GM23338 (cell line): ENCODE data around the gene EXO1. TPM values are rescaled to one million over a fixed set of nuclear protein-coding genes. Genes with fewer than 3 reads are reported as not detected.

Experiments used
- ATAC-seq: fragments of 200-7000 bp; cut with Tn5 transposase; 3 replicates; pipeline ENCODE4 v1.9.1; 2020
- DNase-seq: peaks from one replicate; pipeline ENCODE4 v3.0.0-alpha.2; 2015; ENCODE audit warnings: low spot score
- H2AFZ ChIP-seq: fragments of 200-600 bp; sonication (generic); 2 replicates; pipeline ENCODE4 v1.8.0; 2016; ENCODE audit warnings: antibody characterized with exemption, mild to moderate bottlenecking, moderate library complexity
- H3F3A ChIP-seq: fragments of 200-600 bp; sonication (generic); replicated peaks from 2 replicates; pipeline ENCODE4 v1.8.0; 2017; ENCODE audit warnings: antibody characterized with exemption, mixed run types, low read depth
- H3K27ac ChIP-seq: fragments of 200-600 bp; sonication (generic); 2 replicates; pipeline ENCODE4 v1.6.1; 2016; ENCODE audit warnings: low read depth
- H3K27me3 ChIP-seq: fragments of 200-600 bp; sonication (generic); 2 replicates; pipeline ENCODE4 v1.8.0; 2016; ENCODE audit warnings: mild to moderate bottlenecking, mixed run types, moderate library complexity; ENCODE audit not compliant: insufficient read depth
- H3K36me3 ChIP-seq: fragments of 200-600 bp; sonication (generic); 2 replicates; pipeline ENCODE4 v1.8.0; 2016; ENCODE audit warnings: mild to moderate bottlenecking; ENCODE audit not compliant: insufficient read depth
- H3K4me1 ChIP-seq: fragments of 200-600 bp; sonication (generic); 2 replicates; pipeline ENCODE4 v1.8.0; 2016; ENCODE audit warnings: mild to moderate bottlenecking, moderate library complexity; ENCODE audit not compliant: insufficient read depth
- H3K4me2 ChIP-seq: fragments of 200-600 bp; sonication (generic); 2 replicates; pipeline ENCODE4 v1.7.1; 2017; ENCODE audit warnings: mixed run types
- H3K4me3 ChIP-seq: fragments of 200-600 bp; sonication (generic); 2 replicates; pipeline ENCODE4 v1.6.1; 2016; ENCODE audit warnings: mixed run types
- H3K79me2 ChIP-seq: fragments of 200-600 bp; sonication (generic); replicated peaks from 2 replicates; pipeline ENCODE4 v1.8.0; 2017; ENCODE audit warnings: mild to moderate bottlenecking; ENCODE audit not compliant: insufficient read depth
- H3K9me2 ChIP-seq: fragments of 200-600 bp; sonication (generic); 2 replicates; pipeline ENCODE4 v1.8.0; 2017; ENCODE audit not compliant: insufficient read depth
- H4K20me1 ChIP-seq: fragments of 200-600 bp; sonication (generic); replicated peaks from 2 replicates; pipeline ENCODE4 v1.8.0; 2017; ENCODE audit warnings: mild to moderate bottlenecking; ENCODE audit not compliant: insufficient read depth
- H3K27ac Mint-ChIP-seq: 2 replicates; pipeline ENCODE4 v1.8.0; 2020; ENCODE audit warnings: inconsistent platforms, mild to moderate bottlenecking, moderate library complexity, mixed read lengths
- H3K27me3 Mint-ChIP-seq: 3 replicates; pipeline ENCODE4 v1.8.0; 2022; ENCODE audit warnings: low read depth, mild to moderate bottlenecking, moderate library complexity, mixed read lengths, inconsistent platforms; ENCODE audit not compliant: insufficient read depth, poor library complexity
- H3K36me3 Mint-ChIP-seq: 3 replicates; pipeline ENCODE4 v1.8.0; 2021; ENCODE audit warnings: low read depth, mild to moderate bottlenecking, inconsistent platforms, moderate library complexity, mixed read lengths
- H3K4me1 Mint-ChIP-seq: 3 replicates; pipeline ENCODE4 v1.8.0; 2020; ENCODE audit warnings: mild to moderate bottlenecking, inconsistent platforms, mixed read lengths
- H3K4me3 Mint-ChIP-seq: 3 replicates; pipeline ENCODE4 v1.8.0; 2021; ENCODE audit warnings: moderate library complexity, mild to moderate bottlenecking, inconsistent platforms, mixed read lengths
- H3K9me3 Mint-ChIP-seq: 3 replicates; pipeline ENCODE4 v1.8.0; 2020; ENCODE audit warnings: moderate library complexity, mild to moderate bottlenecking, inconsistent platforms, mixed read lengths
- CREB1 ChIP-seq: fragments of 250-450 bp; sonication (Bioruptor Pico); IDR thresholded peaks from 2 replicates; pipeline ENCODE4 v1.5.0; 2020; ENCODE audit warnings: low read depth, mild to moderate bottlenecking, moderate library complexity
- EZH2 ChIP-seq: fragments of 200-600 bp; sonication (generic); IDR thresholded peaks from one replicate; pipeline ENCODE4 v1.8.0; 2017; ENCODE audit warnings: antibody characterized with exemption, mild to moderate bottlenecking, low read depth; ENCODE audit not compliant: unreplicated experiment
- EZH2phosphoT487 ChIP-seq: fragments of 200-600 bp; sonication (generic); IDR thresholded peaks from one replicate; pipeline ENCODE4 v1.8.1; 2018; ENCODE audit warnings: antibody characterized with exemption; ENCODE audit not compliant: unreplicated experiment
- JUNB ChIP-seq: IDR thresholded peaks from one replicate; pipeline ENCODE4 v1.6.1; 2016; ENCODE audit warnings: antibody characterized with exemption; ENCODE audit not compliant: unreplicated experiment
- NANOG ChIP-seq: IDR thresholded peaks from 2 replicates; pipeline ENCODE4 v1.6.1; 2016; ENCODE audit warnings: antibody characterized with exemption, borderline replicate concordance
- POLR2AphosphoS5 ChIP-seq: IDR thresholded peaks from 2 replicates; pipeline ENCODE4 v1.6.1; 2016; ENCODE audit warnings: antibody characterized with exemption, low read depth
- STAT1 ChIP-seq: IDR thresholded peaks from one replicate; pipeline ENCODE4 v1.6.1; 2016; ENCODE audit warnings: antibody characterized with exemption; ENCODE audit not compliant: unreplicated experiment
- ZNF114 ChIP-seq: fragments of 250-450 bp; sonication (Bioruptor Pico); IDR thresholded peaks from 2 replicates; pipeline ENCODE4 v1.5.0; 2020; ENCODE audit warnings: mild to moderate bottlenecking, moderate library complexity
- ZNF331 ChIP-seq: fragments of 250-450 bp; sonication (Bioruptor Pico); IDR thresholded peaks from 2 replicates; pipeline ENCODE4 v1.5.0; 2020; ENCODE audit warnings: low read depth, mild to moderate bottlenecking, moderate library complexity
- polyA plus RNA-seq: library from polyadenylated mRNA; unstranded; fragments of >200 nt; fragmentation: Nextera tagmentation; extraction: Ambion mirVana; gene quantifications from 2 replicates; pipeline ENCODE4 v1.2.1, GENCODE V29; 2016
- total RNA-seq: library from RNA; depleted of rRNA; stranded (reverse); fragments of >200 nt; shearing (Covaris generic); gene quantifications from 2 replicates; pipeline ENCODE4 v1.2.3, GENCODE V29; 2014
- TF ChIP-seq, protein P1 (sequence below): fragments of 250-450 bp; sonication (Bioruptor Pico); IDR thresholded peaks from 2 replicates; pipeline ENCODE4 v1.5.0; 2020; ENCODE audit warnings: mild to moderate bottlenecking, moderate library complexity
- TF ChIP-seq, protein P2 (sequence below), 2 experiments: fragments of 200-600 bp in 1 of 2; sonication (generic) in 1 of 2; conservative IDR thresholded peaks; 2 replicates each; pipeline versions ENCODE4 v1.5.1 to v1.6.1; 2016 to 2017; ENCODE audit warnings: antibody characterized with exemption in 2 of 2, low read depth in 2 of 2, mild to moderate bottlenecking in 2 of 2, moderate library complexity in 1 of 2
- TF ChIP-seq, protein P3 (sequence below): IDR thresholded peaks from one replicate; pipeline ENCODE4 v1.6.1; 2018; ENCODE audit warnings: antibody characterized with exemption; ENCODE audit not compliant: unreplicated experiment
- TF ChIP-seq, protein P4 (sequence below): IDR thresholded peaks from 2 replicates; pipeline ENCODE4 v1.6.1; 2016; ENCODE audit warnings: antibody characterized with exemption

Gene EXO1
- total and polyA plus RNA-seq, 2 experiments from 2014 or later: 16.2 to 34.0 TPM

DNA sequence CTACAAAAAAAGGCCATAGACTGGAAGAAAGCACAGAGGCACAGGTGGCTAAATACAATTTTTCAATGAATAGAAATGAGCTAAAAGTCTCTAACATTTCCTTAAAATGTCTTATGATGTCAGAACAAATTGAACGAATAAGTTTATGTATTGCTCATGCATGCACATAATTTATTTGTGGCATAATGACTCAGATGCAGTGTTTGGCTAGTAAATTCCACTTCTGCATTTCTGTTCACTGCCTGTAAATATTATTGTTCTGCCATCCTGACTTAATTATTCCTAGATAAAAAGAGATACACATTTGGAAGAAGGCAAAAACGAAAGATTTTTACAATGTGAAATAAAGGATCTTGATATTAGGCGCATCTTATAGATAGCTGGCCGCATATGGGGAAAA lies 26.6 kb upstream of the EXO1 start:
- Histone ChIP-seq H3K4me1 (no peaks in the 10 kb centered on the region), H3K36me3 (no peaks in the 10 kb centered on the region), H3K79me2 (no peaks in the 10 kb centered on the region), H3F3A (no peaks in the 10 kb centered on the region), H3K4me2 (no peak overlapping the region), H4K20me1 (no peaks in the 10 kb centered on the region), H2AFZ (no peak overlapping the region), H3K27ac (no peak overlapping the region), H3K27me3 (no peaks in the 10 kb centered on the region), H3K9me2 (no peaks in the 10 kb centered on the region), H3K4me3 (no peak overlapping the region)
- no peak overlapping the region for H3K27ac Mint-ChIP-seq
- H3K9me3 Mint-ChIP-seq: no peaks in the 10 kb centered on the region
- peaks cover 3% of the 10 kb centered on the region for H3K27me3 Mint-ChIP-seq
- H3K4me1 Mint-ChIP-seq: no peaks in the 10 kb centered on the region
- no peak overlapping the region for H3K4me3 Mint-ChIP-seq
- no peaks in the 10 kb centered on the region for H3K36me3 Mint-ChIP-seq
- TF ChIP-seq JUNB (no peak), CREB1 (CRISPR knock-in tag) (no peak), NANOG (no peak), STAT1 (no peak), EZH2 (no peak), ZNF331 (no peak), EZH2phosphoT487 (no peak), POLR2AphosphoS5 (no peak), ZNF114 (CRISPR knock-in tag) (no peak)
- TF ChIP-seq, protein P1, sequence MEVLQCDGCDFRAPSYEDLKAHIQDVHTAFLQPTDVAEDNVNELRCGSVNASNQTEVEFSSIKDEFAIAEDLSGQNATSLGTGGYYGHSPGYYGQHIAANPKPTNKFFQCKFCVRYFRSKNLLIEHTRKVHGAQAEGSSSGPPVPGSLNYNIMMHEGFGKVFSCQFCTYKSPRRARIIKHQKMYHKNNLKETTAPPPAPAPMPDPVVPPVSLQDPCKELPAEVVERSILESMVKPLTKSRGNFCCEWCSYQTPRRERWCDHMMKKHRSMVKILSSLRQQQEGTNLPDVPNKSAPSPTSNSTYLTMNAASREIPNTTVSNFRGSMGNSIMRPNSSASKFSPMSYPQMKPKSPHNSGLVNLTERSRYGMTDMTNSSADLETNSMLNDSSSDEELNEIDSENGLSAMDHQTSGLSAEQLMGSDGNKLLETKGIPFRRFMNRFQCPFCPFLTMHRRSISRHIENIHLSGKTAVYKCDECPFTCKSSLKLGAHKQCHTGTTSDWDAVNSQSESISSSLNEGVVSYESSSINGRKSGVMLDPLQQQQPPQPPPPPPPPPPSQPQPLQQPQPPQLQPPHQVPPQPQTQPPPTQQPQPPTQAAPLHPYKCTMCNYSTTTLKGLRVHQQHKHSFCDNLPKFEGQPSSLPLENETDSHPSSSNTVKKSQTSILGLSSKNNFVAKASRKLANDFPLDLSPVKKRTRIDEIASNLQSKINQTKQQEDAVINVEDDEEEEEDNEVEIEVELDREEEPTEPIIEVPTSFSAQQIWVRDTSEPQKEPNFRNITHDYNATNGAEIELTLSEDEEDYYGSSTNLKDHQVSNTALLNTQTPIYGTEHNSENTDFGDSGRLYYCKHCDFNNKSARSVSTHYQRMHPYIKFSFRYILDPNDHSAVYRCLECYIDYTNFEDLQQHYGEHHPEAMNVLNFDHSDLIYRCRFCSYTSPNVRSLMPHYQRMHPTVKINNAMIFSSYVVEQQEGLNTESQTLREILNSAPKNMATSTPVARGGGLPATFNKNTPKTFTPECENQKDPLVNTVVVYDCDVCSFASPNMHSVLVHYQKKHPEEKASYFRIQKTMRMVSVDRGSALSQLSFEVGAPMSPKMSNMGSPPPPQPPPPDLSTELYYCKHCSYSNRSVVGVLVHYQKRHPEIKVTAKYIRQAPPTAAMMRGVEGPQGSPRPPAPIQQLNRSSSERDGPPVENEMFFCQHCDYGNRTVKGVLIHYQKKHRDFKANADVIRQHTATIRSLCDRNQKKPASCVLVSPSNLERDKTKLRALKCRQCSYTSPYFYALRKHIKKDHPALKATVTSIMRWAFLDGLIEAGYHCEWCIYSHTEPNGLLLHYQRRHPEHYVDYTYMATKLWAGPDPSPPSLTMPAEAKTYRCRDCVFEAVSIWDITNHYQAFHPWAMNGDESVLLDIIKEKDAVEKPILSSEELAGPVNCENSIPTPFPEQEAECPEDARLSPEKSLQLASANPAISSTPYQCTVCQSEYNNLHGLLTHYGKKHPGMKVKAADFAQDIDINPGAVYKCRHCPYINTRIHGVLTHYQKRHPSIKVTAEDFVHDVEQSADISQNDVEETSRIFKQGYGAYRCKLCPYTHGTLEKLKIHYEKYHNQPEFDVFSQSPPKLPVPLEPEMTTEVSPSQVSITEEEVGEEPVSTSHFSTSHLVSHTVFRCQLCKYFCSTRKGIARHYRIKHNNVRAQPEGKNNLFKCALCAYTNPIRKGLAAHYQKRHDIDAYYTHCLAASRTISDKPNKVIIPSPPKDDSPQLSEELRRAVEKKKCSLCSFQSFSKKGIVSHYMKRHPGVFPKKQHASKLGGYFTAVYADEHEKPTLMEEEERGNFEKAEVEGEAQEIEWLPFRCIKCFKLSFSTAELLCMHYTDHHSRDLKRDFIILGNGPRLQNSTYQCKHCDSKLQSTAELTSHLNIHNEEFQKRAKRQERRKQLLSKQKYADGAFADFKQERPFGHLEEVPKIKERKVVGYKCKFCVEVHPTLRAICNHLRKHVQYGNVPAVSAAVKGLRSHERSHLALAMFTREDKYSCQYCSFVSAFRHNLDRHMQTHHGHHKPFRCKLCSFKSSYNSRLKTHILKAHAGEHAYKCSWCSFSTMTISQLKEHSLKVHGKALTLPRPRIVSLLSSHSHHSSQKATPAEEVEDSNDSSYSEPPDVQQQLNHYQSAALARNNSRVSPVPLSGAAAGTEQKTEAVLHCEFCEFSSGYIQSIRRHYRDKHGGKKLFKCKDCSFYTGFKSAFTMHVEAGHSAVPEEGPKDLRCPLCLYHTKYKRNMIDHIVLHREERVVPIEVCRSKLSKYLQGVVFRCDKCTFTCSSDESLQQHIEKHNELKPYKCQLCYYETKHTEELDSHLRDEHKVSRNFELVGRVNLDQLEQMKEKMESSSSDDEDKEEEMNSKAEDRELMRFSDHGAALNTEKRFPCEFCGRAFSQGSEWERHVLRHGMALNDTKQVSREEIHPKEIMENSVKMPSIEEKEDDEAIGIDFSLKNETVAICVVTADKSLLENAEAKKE: no peak
- TF ChIP-seq, protein P2, sequence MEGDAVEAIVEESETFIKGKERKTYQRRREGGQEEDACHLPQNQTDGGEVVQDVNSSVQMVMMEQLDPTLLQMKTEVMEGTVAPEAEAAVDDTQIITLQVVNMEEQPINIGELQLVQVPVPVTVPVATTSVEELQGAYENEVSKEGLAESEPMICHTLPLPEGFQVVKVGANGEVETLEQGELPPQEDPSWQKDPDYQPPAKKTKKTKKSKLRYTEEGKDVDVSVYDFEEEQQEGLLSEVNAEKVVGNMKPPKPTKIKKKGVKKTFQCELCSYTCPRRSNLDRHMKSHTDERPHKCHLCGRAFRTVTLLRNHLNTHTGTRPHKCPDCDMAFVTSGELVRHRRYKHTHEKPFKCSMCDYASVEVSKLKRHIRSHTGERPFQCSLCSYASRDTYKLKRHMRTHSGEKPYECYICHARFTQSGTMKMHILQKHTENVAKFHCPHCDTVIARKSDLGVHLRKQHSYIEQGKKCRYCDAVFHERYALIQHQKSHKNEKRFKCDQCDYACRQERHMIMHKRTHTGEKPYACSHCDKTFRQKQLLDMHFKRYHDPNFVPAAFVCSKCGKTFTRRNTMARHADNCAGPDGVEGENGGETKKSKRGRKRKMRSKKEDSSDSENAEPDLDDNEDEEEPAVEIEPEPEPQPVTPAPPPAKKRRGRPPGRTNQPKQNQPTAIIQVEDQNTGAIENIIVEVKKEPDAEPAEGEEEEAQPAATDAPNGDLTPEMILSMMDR (conservative IDR thresholded peaks at IDR 0.05; ENCODE audit: low read depth in 2 of 2): no peak
- TF ChIP-seq, protein P3, sequence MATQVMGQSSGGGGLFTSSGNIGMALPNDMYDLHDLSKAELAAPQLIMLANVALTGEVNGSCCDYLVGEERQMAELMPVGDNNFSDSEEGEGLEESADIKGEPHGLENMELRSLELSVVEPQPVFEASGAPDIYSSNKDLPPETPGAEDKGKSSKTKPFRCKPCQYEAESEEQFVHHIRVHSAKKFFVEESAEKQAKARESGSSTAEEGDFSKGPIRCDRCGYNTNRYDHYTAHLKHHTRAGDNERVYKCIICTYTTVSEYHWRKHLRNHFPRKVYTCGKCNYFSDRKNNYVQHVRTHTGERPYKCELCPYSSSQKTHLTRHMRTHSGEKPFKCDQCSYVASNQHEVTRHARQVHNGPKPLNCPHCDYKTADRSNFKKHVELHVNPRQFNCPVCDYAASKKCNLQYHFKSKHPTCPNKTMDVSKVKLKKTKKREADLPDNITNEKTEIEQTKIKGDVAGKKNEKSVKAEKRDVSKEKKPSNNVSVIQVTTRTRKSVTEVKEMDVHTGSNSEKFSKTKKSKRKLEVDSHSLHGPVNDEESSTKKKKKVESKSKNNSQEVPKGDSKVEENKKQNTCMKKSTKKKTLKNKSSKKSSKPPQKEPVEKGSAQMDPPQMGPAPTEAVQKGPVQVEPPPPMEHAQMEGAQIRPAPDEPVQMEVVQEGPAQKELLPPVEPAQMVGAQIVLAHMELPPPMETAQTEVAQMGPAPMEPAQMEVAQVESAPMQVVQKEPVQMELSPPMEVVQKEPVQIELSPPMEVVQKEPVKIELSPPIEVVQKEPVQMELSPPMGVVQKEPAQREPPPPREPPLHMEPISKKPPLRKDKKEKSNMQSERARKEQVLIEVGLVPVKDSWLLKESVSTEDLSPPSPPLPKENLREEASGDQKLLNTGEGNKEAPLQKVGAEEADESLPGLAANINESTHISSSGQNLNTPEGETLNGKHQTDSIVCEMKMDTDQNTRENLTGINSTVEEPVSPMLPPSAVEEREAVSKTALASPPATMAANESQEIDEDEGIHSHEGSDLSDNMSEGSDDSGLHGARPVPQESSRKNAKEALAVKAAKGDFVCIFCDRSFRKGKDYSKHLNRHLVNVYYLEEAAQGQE: no peak
- TF ChIP-seq, protein P4, sequence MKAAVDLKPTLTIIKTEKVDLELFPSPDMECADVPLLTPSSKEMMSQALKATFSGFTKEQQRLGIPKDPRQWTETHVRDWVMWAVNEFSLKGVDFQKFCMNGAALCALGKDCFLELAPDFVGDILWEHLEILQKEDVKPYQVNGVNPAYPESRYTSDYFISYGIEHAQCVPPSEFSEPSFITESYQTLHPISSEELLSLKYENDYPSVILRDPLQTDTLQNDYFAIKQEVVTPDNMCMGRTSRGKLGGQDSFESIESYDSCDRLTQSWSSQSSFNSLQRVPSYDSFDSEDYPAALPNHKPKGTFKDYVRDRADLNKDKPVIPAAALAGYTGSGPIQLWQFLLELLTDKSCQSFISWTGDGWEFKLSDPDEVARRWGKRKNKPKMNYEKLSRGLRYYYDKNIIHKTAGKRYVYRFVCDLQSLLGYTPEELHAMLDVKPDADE: no peak
- DNase-seq: no peak
- no peak for ATAC-seq
